Fibroblast of lung (primary cell): ENCODE results near the gene CYB561A3. TPM values are rescaled to one million over a fixed set of nuclear protein-coding genes. Genes with fewer than 3 reads are reported as not detected.

Experiments used
- DNase-seq, 2 donors: peaks; one replicate each; pipeline versions ENCODE4 v3.0.0 to v3.0.0-alpha.2; 2010; ENCODE audit warnings: low read depth in 2 of 2
- H2AFZ ChIP-seq: 2 replicates; pipeline ENCODE4 v1.5.1; 2012; ENCODE audit warnings: low read length, control low read depth, inconsistent platforms
- H3K27ac ChIP-seq: 2 replicates; pipeline ENCODE4 v1.5.1; 2011; ENCODE audit warnings: low read length, control low read depth; ENCODE audit not compliant: insufficient read depth
- H3K27me3 ChIP-seq: 2 replicates; pipeline ENCODE4 v1.5.1; 2011; ENCODE audit warnings: mild to moderate bottlenecking, low read length; ENCODE audit not compliant: control insufficient read depth, insufficient read depth
- H3K36me3 ChIP-seq: 2 replicates; pipeline ENCODE4 v1.5.1; 2011; ENCODE audit warnings: low read length; ENCODE audit not compliant: control insufficient read depth, insufficient read depth
- H3K4me1 ChIP-seq: 2 replicates; pipeline ENCODE4 v1.5.1; 2011; ENCODE audit warnings: low read length; ENCODE audit not compliant: control insufficient read depth, insufficient read depth; ENCODE audit errors: extremely low read depth
- H3K4me2 ChIP-seq: 2 replicates; pipeline ENCODE4 v1.5.1; 2011; ENCODE audit warnings: low read length, control low read depth; ENCODE audit not compliant: insufficient read depth; ENCODE audit errors: extremely low read depth
- H3K4me3 ChIP-seq, 4 experiments: fragments of 200-600 bp in 1 of 4; sonication (generic) in 1 of 4; replicated peaks in 1 of 4; 2 replicates each; pipeline ENCODE4 v1.5.1; 2011 to 2016; ENCODE audit warnings: low read length in 4 of 4, low read depth in 3 of 4, mild to moderate bottlenecking in 3 of 4, control low read depth in 2 of 4, inconsistent platforms in 1 of 4, mixed read lengths in 1 of 4; ENCODE audit not compliant: insufficient read depth in 1 of 4; ENCODE audit errors: control extremely low read depth in 1 of 4
- H3K79me2 ChIP-seq: 2 replicates; pipeline ENCODE4 v1.5.1; 2012; ENCODE audit warnings: mild to moderate bottlenecking, low read length, inconsistent platforms; ENCODE audit not compliant: control insufficient read depth, insufficient read depth
- H3K9ac ChIP-seq: 2 replicates; pipeline ENCODE4 v1.5.1; 2011; ENCODE audit warnings: mild to moderate bottlenecking, low read length, control low read depth; ENCODE audit not compliant: insufficient read depth
- H3K9me3 ChIP-seq: 2 replicates; pipeline ENCODE4 v1.5.1; 2012; ENCODE audit warnings: low read depth, low read length; ENCODE audit not compliant: control insufficient read depth, insufficient read depth
- H4K20me1 ChIP-seq: 2 replicates; pipeline ENCODE4 v1.5.1; 2011; ENCODE audit warnings: low read length; ENCODE audit not compliant: control insufficient read depth, insufficient read depth; ENCODE audit errors: extremely low read depth
- EZH2 ChIP-seq: IDR thresholded peaks from 2 replicates; pipeline ENCODE4 v1.5.1; 2012; ENCODE audit warnings: low read length, control low read depth, mild to moderate bottlenecking; ENCODE audit errors: missing control alignments
- polyA plus RNA-seq, 2 donors: library from polyadenylated mRNA; depleted of rRNA in 1 of 2; stranded (reverse) in 1 of 2; unstranded in 1 of 2; fragments of >200 nt; gene quantifications; 2 replicates each; pipeline ENCODE4 v1.2.1, GENCODE V29; 2011 to 2012; ENCODE audit warnings: missing spikeins in 1 of 2
- total RNA-seq: library from RNA; depleted of rRNA; stranded (reverse); fragments of >200 nt; gene quantifications from 2 replicates; pipeline ENCODE4 v1.2.1, GENCODE V29; 2014
- TF ChIP-seq, protein P1 (sequence below), 2 donors: IDR thresholded peaks in 1 of 2; conservative IDR thresholded peaks in 1 of 2; 1 replicate in 1 of 2; 2 replicates in 1 of 2; pipeline ENCODE4 v1.5.1; 2011 to 2012; ENCODE audit warnings: low read length in 2 of 2, control low read depth in 1 of 2, inconsistent platforms in 1 of 2, low read depth in 1 of 2, mild to moderate bottlenecking in 1 of 2

Gene CYB561A3
- total and polyA plus RNA-seq, 2 donors (not counting 1 experiment from before 2014, with no cell fraction given) = 43.9 to 65.1 TPM

DNA sequence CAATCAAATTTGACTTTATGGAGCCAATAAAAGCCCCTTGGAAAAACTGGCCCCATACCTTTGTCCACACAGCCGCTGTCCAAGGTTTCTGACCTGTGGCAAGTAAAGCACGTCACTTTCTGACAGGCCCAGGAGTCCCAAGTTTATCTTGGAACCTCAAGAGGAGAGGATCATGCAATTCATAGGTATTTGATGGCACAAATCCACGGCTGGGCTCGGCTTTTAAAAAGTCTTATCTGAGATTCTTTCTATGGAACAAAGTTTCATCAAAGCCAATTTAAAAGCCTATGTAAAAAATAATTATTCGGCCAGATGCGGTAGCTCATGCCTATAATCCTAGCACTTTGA lies 14.1 kb upstream of the CYB561A3 start:
- H3K9ac ChIP-seq = no peak overlapping the region
- no peak overlapping the region for H2AFZ ChIP-seq
- H3K27me3 ChIP-seq = no peaks in the 10 kb centered on the region
- no peak overlapping the region for H3K4me3 ChIP-seq
- H3K9me3 ChIP-seq = no peaks in the 10 kb centered on the region
- H3K36me3 ChIP-seq = peaks cover 4% of the 10 kb centered on the region
- DNase-seq = peak in 1 of 2 donors; percentile 73
- no peaks in the 10 kb centered on the region for H3K79me2 ChIP-seq
- peaks cover 11% of the 10 kb centered on the region for H3K4me1 ChIP-seq
- TF ChIP-seq EZH2 = no peak
- TF ChIP-seq, protein P1, sequence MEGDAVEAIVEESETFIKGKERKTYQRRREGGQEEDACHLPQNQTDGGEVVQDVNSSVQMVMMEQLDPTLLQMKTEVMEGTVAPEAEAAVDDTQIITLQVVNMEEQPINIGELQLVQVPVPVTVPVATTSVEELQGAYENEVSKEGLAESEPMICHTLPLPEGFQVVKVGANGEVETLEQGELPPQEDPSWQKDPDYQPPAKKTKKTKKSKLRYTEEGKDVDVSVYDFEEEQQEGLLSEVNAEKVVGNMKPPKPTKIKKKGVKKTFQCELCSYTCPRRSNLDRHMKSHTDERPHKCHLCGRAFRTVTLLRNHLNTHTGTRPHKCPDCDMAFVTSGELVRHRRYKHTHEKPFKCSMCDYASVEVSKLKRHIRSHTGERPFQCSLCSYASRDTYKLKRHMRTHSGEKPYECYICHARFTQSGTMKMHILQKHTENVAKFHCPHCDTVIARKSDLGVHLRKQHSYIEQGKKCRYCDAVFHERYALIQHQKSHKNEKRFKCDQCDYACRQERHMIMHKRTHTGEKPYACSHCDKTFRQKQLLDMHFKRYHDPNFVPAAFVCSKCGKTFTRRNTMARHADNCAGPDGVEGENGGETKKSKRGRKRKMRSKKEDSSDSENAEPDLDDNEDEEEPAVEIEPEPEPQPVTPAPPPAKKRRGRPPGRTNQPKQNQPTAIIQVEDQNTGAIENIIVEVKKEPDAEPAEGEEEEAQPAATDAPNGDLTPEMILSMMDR (conservative IDR thresholded peaks at IDR 0.05 in 1 of 2, IDR thresholded peaks at IDR 0.05 in 1 of 2; ENCODE audit: low read depth in 1 of 2, low read length in 2 of 2) = no peak
- no peaks in the 10 kb centered on the region for H4K20me1 ChIP-seq
- no peak overlapping the region for H3K27ac ChIP-seq
- H3K4me2 ChIP-seq = no peak overlapping the region

DNA sequence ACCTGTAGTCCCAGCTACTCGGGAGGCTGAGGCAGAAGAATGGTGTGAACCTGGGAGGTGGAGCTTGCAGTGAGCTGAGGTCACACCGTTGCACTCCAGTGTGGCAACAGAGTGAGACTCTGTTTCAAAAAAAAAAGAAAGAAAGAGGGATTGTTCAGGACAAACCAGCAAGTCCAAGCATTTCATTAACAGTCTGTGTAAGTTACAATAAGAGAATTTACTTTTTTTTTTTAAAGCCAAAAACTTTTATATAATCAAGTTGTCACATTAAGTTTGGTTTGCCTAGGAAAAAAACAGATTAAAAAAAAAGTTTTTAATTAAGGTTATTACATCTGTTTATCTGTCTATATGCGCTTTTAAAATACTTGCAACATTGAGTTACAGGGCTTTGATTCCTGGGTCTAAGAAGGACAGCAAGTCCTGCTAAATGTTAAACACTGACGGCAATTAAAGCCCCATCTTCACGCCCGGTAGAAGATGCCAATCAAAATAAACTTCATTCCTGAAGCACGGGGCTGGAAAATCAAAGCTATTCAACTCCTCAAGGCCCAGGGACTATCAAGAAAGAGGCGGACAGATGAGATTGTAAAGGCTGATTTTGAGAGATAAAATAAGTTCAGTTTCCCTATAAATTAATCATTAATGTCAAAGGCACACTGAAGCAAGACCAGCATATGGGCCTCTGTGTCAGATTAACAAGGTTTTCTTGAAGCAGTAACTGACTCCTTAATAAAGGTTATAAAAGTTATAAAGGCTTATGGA lies 11.2 kb upstream of the CYB561A3 start:
- no peak overlapping the region for H3K27ac ChIP-seq
- peaks cover 18% of the 10 kb centered on the region for H3K4me1 ChIP-seq
- no peak overlapping the region for H3K4me2 ChIP-seq
- no peaks in the 10 kb centered on the region for H3K79me2 ChIP-seq
- peaks cover 9% of the 10 kb centered on the region for H3K36me3 ChIP-seq
- H4K20me1 ChIP-seq = no peaks in the 10 kb centered on the region
- no peak for DNase-seq
- H2AFZ ChIP-seq = no peak overlapping the region
- no peak overlapping the region for H3K9ac ChIP-seq
- no peak overlapping the region for H3K4me3 ChIP-seq
- TF ChIP-seq, protein P1 (conservative IDR thresholded peaks at IDR 0.05 in 1 of 2, IDR thresholded peaks at IDR 0.05 in 1 of 2; ENCODE audit: low read depth in 1 of 2, low read length in 2 of 2) = no peak
- TF ChIP-seq EZH2 = no peak
- no peaks in the 10 kb centered on the region for H3K9me3 ChIP-seq
- no peaks in the 10 kb centered on the region for H3K27me3 ChIP-seq

DNA sequence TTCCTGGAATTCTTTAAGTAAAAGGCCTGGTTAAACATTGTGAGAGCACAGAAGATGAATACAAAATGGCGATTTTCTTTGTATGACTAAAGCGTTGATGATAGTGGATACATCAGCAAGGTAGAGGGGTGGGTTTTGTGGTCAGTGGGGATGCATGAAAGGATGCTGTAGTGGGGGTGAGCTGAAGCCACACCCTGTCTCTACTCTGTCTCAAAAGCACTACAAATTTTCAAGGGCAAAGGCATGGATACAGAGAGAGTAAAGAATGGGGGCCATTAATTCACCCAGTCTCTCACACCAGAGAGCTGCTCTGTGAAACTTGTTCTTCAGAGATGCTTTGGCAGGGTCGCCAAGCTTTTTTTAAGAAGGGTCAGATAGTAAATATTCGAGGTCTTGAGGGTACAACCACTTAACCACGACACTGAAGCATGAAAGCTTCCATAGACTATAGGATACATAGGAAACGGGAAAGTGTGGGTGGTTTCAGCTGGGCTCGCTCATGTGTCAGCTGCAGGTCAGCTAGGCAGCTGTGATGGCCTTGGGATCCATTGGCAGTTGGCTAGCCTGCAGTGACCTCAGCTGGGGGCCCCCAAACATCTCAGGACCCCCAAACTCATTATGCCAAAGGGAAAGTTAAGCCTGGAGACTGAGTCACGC lies 8.8 kb upstream of the CYB561A3 start:
- TF ChIP-seq, protein P1 (conservative IDR thresholded peaks at IDR 0.05 in 1 of 2, IDR thresholded peaks at IDR 0.05 in 1 of 2; ENCODE audit: low read depth in 1 of 2, low read length in 2 of 2) = no peak
- no peak for TF ChIP-seq EZH2
- H4K20me1 ChIP-seq = no peaks in the 10 kb centered on the region
- peak overlapping the region; percentile 92 for H3K27ac ChIP-seq
- no peak overlapping the region for H2AFZ ChIP-seq
- peak in 1 of 2 donors; percentile 45 for DNase-seq
- peaks cover 19% of the 10 kb centered on the region for H3K4me1 ChIP-seq
- H3K36me3 ChIP-seq = peaks cover 14% of the 10 kb centered on the region
- H3K4me3 ChIP-seq = no peak overlapping the region
- H3K4me2 ChIP-seq = peak overlapping the region; percentile 32
- no peaks in the 10 kb centered on the region for H3K9me3 ChIP-seq
- H3K27me3 ChIP-seq = no peaks in the 10 kb centered on the region
- H3K9ac ChIP-seq = no peak overlapping the region
- H3K79me2 ChIP-seq = no peaks in the 10 kb centered on the region
